Epithelial cell of esophagus (primary cell): ENCODE measurements around the gene GADD45GIP1.

ENCODE experiments used
- DNase-seq: peaks from one replicate; pipeline ENCODE4 v3.0.0; 2010; ENCODE audit warnings: low read depth
- H3K4me3 ChIP-seq: 2 replicates; pipeline ENCODE4 v1.5.1; 2011; ENCODE audit warnings: mild to moderate bottlenecking, low read length, control low read depth
- CTCF ChIP-seq: IDR thresholded peaks from 2 replicates; pipeline ENCODE4 v1.5.1; 2011; ENCODE audit warnings: low read depth, mild to moderate bottlenecking, low read length, control low read depth, inconsistent platforms; ENCODE audit not compliant: insufficient read depth; ENCODE audit errors: missing control alignments

GADD45GIP1 gene

GRCh38 chr19:12994701-12995595 is 37.9 kb upstream of the GADD45GIP1 start, which contains the start of gene NFIX:
TSS of gene NFIX (plus strand) at chr19:12995475. CDS start at chr19:12995838, 363 bp downstream.
- DNase-seq, result peak; percentile 58
- H3K4me3 ChIP-seq, result peak within 1 kb of the TSS; percentile 65
- TF ChIP-seq CTCF, result no peak

- no peak for DNase-seq
- no peak for TF ChIP-seq CTCF
- H3K4me3 ChIP-seq, result no peak overlapping the region
These were observed 36.5 kb upstream of the GADD45GIP1 start for GRCh38 chr19:12993562-12993961.

- TF ChIP-seq CTCF, result no peak
- H3K4me3 ChIP-seq, result no peak overlapping the region
These were observed 35.7 kb upstream of the GADD45GIP1 start for GRCh38 chr19:12992729-12993128.

DNA sequence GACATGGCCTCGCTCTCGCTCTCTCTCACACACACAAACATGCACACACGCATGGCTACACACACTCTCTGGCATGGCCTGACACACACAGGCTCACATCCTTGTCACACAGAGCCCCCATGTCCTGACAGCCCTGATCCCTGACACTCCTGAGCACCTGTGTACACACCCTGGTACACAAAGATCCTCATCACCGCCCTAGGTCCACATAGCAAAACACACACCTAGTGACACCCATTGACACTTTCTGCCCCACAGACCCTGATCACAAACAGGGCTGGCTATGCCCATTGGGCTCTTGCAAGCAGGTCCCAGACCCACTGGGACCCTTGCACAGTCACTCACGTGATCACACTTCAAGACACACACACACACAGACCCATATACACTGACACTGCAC is 34.3 kb upstream of the GADD45GIP1 start:
- no peak for DNase-seq
- H3K4me3 ChIP-seq, result no peak overlapping the region
- TF ChIP-seq CTCF, result no peak

More at GRCh38 chr19:12992729-12993128, 35.7 kb upstream of the GADD45GIP1 start:
- DNase-seq, result no peak

DNA sequence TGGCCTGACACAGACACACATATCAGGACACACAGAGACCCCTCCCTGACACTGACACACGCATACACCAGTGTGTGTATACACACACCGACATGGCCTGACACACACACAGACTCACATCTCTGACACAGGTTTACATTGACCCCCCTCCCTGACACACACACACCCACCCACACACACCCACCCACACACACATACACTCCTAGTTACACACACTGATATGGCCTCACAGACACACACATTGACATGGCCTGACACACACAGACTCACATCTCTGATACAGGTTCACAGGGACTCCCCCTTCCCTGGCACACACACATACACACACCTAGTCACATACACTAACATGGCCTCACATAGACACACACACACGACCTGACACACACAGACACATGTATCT is 33.8 kb upstream of the GADD45GIP1 start:
- no peak for TF ChIP-seq CTCF
- H3K4me3 ChIP-seq, result no peak overlapping the region
- DNase-seq, result no peak

GRCh38 chr19:12990431-12990830 is 33.4 kb upstream of the GADD45GIP1 start:
- no peak for DNase-seq
- H3K4me3 ChIP-seq, result no peak overlapping the region
- TF ChIP-seq CTCF, result no peak
